ENCODE data around the gene CAMK2D.
A peak's percentile ranks its signal among the peaks of the same experiment; 100 is the strongest.
"Not testable (repeated sequence)": the region's sequence is repeated elsewhere in the genome, so short reads cannot be mapped to it uniquely, and the experiment has no call there.

CAMK2D gene

GRCh38 chr4:113730467-113731216 lies 30.9 kb downstream of the CAMK2D start:
- no peak for DNase-seq (ENCODE audit: low spot score)

GRCh38 chr4:113727802-113728201 lies 33.7 kb downstream of the CAMK2D start:
- no peak for DNase-seq (ENCODE audit: low spot score)

- no peak for DNase-seq (ENCODE audit: low spot score)
These were observed 35.6 kb downstream of the CAMK2D start for GRCh38 chr4:113725963-113726362.

GRCh38 chr4:113718252-113718651 lies 43.3 kb downstream of the CAMK2D start:
- no peak for DNase-seq (ENCODE audit: low spot score)

GRCh38 chr4:113711883-113712662 lies 49.5 kb downstream of the CAMK2D start:
- DNase-seq (ENCODE audit: low spot score) = no peak

GRCh38 chr4:113708250-113708649 lies 53.3 kb downstream of the CAMK2D start:
- no peak for DNase-seq (ENCODE audit: low spot score)

GRCh38 chr4:113707048-113707447 lies 54.5 kb downstream of the CAMK2D start:
- DNase-seq (ENCODE audit: low spot score) = peak; percentile 40

GRCh38 chr4:113705097-113705496 lies 56.4 kb downstream of the CAMK2D start:
- not testable (repeated sequence) for DNase-seq (ENCODE audit: low spot score)

GRCh38 chr4:113702596-113702995 lies 58.9 kb downstream of the CAMK2D start:
- DNase-seq (ENCODE audit: low spot score) = not testable (repeated sequence)

- DNase-seq (ENCODE audit: low spot score) = no peak
These were observed 60.4 kb downstream of the CAMK2D start for GRCh38 chr4:113701169-113701568.

GRCh38 chr4:113700602-113701150 lies 60.9 kb downstream of the CAMK2D start:
- no peak for DNase-seq (ENCODE audit: low spot score)

GRCh38 chr4:113699772-113700171 lies 61.8 kb downstream of the CAMK2D start:
- peak; percentile 16 for DNase-seq (ENCODE audit: low spot score)

- no peak for DNase-seq (ENCODE audit: low spot score)
These were observed 64.1 kb downstream of the CAMK2D start for GRCh38 chr4:113697429-113697828.

GRCh38 chr4:113695328-113696169 lies 66.0 kb downstream of the CAMK2D start:
- DNase-seq (ENCODE audit: low spot score) = no peak

- no peak for DNase-seq (ENCODE audit: low spot score)
These were observed 67.5 kb downstream of the CAMK2D start for GRCh38 chr4:113694008-113694407.

- no peak for DNase-seq (ENCODE audit: low spot score)
These were observed 68.6 kb downstream of the CAMK2D start for GRCh38 chr4:113692809-113693411.

- no peak for DNase-seq (ENCODE audit: low spot score)
These were observed 69.9 kb downstream of the CAMK2D start for GRCh38 chr4:113691676-113692075.

GRCh38 chr4:113689394-113689793 lies 72.1 kb downstream of the CAMK2D start:
- DNase-seq (ENCODE audit: low spot score) = no peak

GRCh38 chr4:113687067-113687718 lies 74.3 kb downstream of the CAMK2D start:
- peak; percentile 14 for DNase-seq (ENCODE audit: low spot score)

GRCh38 chr4:113685157-113685556 lies 76.4 kb downstream of the CAMK2D start:
- not testable (repeated sequence) for DNase-seq (ENCODE audit: low spot score)

GRCh38 chr4:113684534-113685091 lies 76.9 kb downstream of the CAMK2D start:
- peak; percentile 48 for DNase-seq (ENCODE audit: low spot score)

Measured in GM03348 (cell line).